ENCODE results near the gene PATZ1. TPM values are rescaled to one million over a fixed set of nuclear protein-coding genes. Genes with fewer than 3 reads are reported as not detected.

The PATZ1 gene
- total RNA-seq, 1 donor from 2014 or later, result 60.7 TPM

- DNase-seq (ENCODE audit: low read depth), result no peak
- TF ChIP-seq CTCF (IDR thresholded peaks at IDR 0.05; ENCODE audit: insufficient read depth, low read length, poor library complexity, severe bottlenecking), result no peak
- no peak overlapping the region for H3K4me3 ChIP-seq (ENCODE audit: low read depth, low read length)
- peaks cover 6% of the 10 kb centered on the region for H3K36me3 ChIP-seq (ENCODE audit: control insufficient read depth, insufficient read depth, low read length)
- no peaks in the 10 kb centered on the region for H3K27me3 ChIP-seq (ENCODE audit: control insufficient read depth, insufficient read depth, low read length)
Observed at GRCh38 chr22:31289344-31289743, 56.8 kb downstream of the PATZ1 start.

GRCh38 chr22:31288496-31289240, 57.5 kb downstream of the PATZ1 start:
- Histone ChIP-seq H3K27me3 (ENCODE audit: control insufficient read depth, insufficient read depth, low read length) (no peaks in the 10 kb centered on the region), H3K4me3 (ENCODE audit: low read depth, low read length) (no peak overlapping the region), H3K36me3 (ENCODE audit: control insufficient read depth, insufficient read depth, low read length) (peaks cover 6% of the 10 kb centered on the region)
- DNase-seq (ENCODE audit: low read depth), result no peak
- TF ChIP-seq CTCF (IDR thresholded peaks at IDR 0.05; ENCODE audit: insufficient read depth, low read length, poor library complexity, severe bottlenecking), result no peak

- no peaks in the 10 kb centered on the region for H3K27me3 ChIP-seq (ENCODE audit: control insufficient read depth, insufficient read depth, low read length)
- H3K4me3 ChIP-seq (ENCODE audit: low read depth, low read length), result no peak overlapping the region
- TF ChIP-seq CTCF (IDR thresholded peaks at IDR 0.05; ENCODE audit: insufficient read depth, low read length, poor library complexity, severe bottlenecking), result no peak
- H3K36me3 ChIP-seq (ENCODE audit: control insufficient read depth, insufficient read depth, low read length), result peaks cover 6% of the 10 kb centered on the region
- DNase-seq (ENCODE audit: low read depth), result no peak
Observed at GRCh38 chr22:31287818-31288495, 58.2 kb downstream of the PATZ1 start.

GRCh38 chr22:31286360-31287255, 59.5 kb downstream of the PATZ1 start:
- DNase-seq (ENCODE audit: low read depth), result no peak
- TF ChIP-seq CTCF (IDR thresholded peaks at IDR 0.05; ENCODE audit: insufficient read depth, low read length, poor library complexity, severe bottlenecking), result no peak
- no peaks in the 10 kb centered on the region for H3K27me3 ChIP-seq (ENCODE audit: control insufficient read depth, insufficient read depth, low read length)

GRCh38 chr22:31284281-31285155, 61.6 kb downstream of the PATZ1 start:
- no peak for DNase-seq (ENCODE audit: low read depth)
- no peak for TF ChIP-seq CTCF (IDR thresholded peaks at IDR 0.05; ENCODE audit: insufficient read depth, low read length, poor library complexity, severe bottlenecking)
- Histone ChIP-seq H3K4me3 (ENCODE audit: low read depth, low read length) (no peak overlapping the region), H3K27me3 (ENCODE audit: control insufficient read depth, insufficient read depth, low read length) (no peaks in the 10 kb centered on the region), H3K36me3 (ENCODE audit: control insufficient read depth, insufficient read depth, low read length) (peaks cover 5% of the 10 kb centered on the region)

More at GRCh38 chr22:31286360-31287255, 59.5 kb downstream of the PATZ1 start:
- Histone ChIP-seq H3K36me3 (ENCODE audit: control insufficient read depth, insufficient read depth, low read length) (peaks cover 6% of the 10 kb centered on the region), H3K4me3 (ENCODE audit: low read depth, low read length) (no peak overlapping the region)
